Left lung (tissue), 10 donors: ENCODE data around the gene UNC80. TPM values are rescaled to one million over a fixed set of nuclear protein-coding genes. Genes with fewer than 3 reads are reported as not detected.
"Not testable (repeated sequence)": the region's sequence is repeated elsewhere in the genome, so short reads cannot be mapped to it uniquely, and the experiment has no call there.

Source experiments
- ATAC-seq: fragments of 200-7000 bp; cut with Tn5 transposase; one replicate; pipeline ENCODE4 v1.9.1; 2020; ENCODE audit warnings: moderate library complexity
- DNase-seq, 4 donors: peaks; one replicate each; pipeline ENCODE4 v3.0.0-alpha.2; 2013 to 2020
- H3K27ac ChIP-seq, 2 donors: fragments of 200-600 bp; sonication (generic) in 1 of 2; one replicate each; pipeline versions ENCODE4 v1.5.0 to v1.8.0; 2020 to 2021
- H3K27me3 ChIP-seq, 2 donors: fragments of 200-600 bp; sonication (generic) in 1 of 2; one replicate each; pipeline versions ENCODE4 v1.5.0 to v1.8.0; 2020 to 2021
- H3K36me3 ChIP-seq, 2 donors: fragments of 200-600 bp; sonication (generic) in 1 of 2; one replicate each; pipeline versions ENCODE4 v1.5.0 to v1.8.0; 2020 to 2021
- H3K4me1 ChIP-seq, 2 donors: fragments of 200-600 bp; one replicate each; pipeline ENCODE4 v1.8.0; 2021
- H3K4me3 ChIP-seq, 2 donors: fragments of 200-600 bp; sonication (generic) in 1 of 2; one replicate each; pipeline versions ENCODE4 v1.5.0 to v1.8.0; 2020 to 2021; ENCODE audit warnings: mild to moderate bottlenecking in 1 of 2
- H3K9me3 ChIP-seq, 2 donors: fragments of 200-600 bp; sonication (generic) in 1 of 2; one replicate each; pipeline versions ENCODE4 v1.5.0 to v1.8.0; 2020 to 2021
- CTCF ChIP-seq, 2 donors: fragments of 200-600 bp; sonication (generic) in 1 of 2; IDR thresholded peaks; one replicate each; pipeline versions ENCODE4 v1.5.0 to v1.8.0; 2021; ENCODE audit warnings: antibody characterized with exemption in 2 of 2
- intact Hi-C, 2 donors: fragments of 100-400 bp; cut with DNase I; formaldehyde crosslinking; loops; one replicate each; pipeline versions ENCODE4 v1.11.2 to v1.14.2; 2022
- polyA plus RNA-seq, 6 donors: library from polyadenylated mRNA; unstranded; fragments of 120-200 nt; gene quantifications; one replicate each; pipeline ENCODE4 v1.2.1, GENCODE V29; 2013; ENCODE audit not compliant: insufficient read length in 6 of 6
- total RNA-seq, 2 donors: library from RNA; stranded (reverse); fragmentation: NEBNext Ultra II Directional; extraction: Animal tissue kit (Norgen Biotek cat#: 25700); gene quantifications; one replicate each; pipeline ENCODE4 v1.2.1, GENCODE V29; 2021
- donor health status: DM: no; HTN: yes; CAD: no.
- donor health status: DM: no; HTN: no; CAD: no.

UNC80 gene
- total and polyA plus RNA-seq, 8 donors: 0.06 to 1.8 (median 1.3) TPM; not detected in 1

- H3K27me3 ChIP-seq: no peaks in the 10 kb centered on the region
Measured at GRCh38 chr2:209787416-209787815, 15.8 kb downstream of the UNC80 start.

GRCh38 chr2:209788925-209789324, 17.3 kb downstream of the UNC80 start:
- DNase-seq (no peak), ATAC-seq (no peak)
- H3K36me3 ChIP-seq: no peaks in the 10 kb centered on the region
- no peaks in the 10 kb centered on the region for H3K27me3 ChIP-seq
- H3K27ac ChIP-seq: no peak overlapping the region
- TF ChIP-seq CTCF (IDR thresholded peaks at IDR 0.05): no peak
- intact Hi-C loops: no loop called here
- H3K4me1 ChIP-seq: no peaks in the 10 kb centered on the region
- H3K4me3 ChIP-seq: no peak overlapping the region
- no peaks in the 10 kb centered on the region for H3K9me3 ChIP-seq

More at GRCh38 chr2:209787416-209787815, 15.8 kb downstream of the UNC80 start:
- Histone ChIP-seq H3K4me3 (no peak overlapping the region), H3K27ac (no peak overlapping the region), H3K36me3 (no peaks in the 10 kb centered on the region), H3K9me3 (no peaks in the 10 kb centered on the region), H3K4me1 (no peaks in the 10 kb centered on the region)
- no peak for TF ChIP-seq CTCF (IDR thresholded peaks at IDR 0.05)
- intact Hi-C loops: no loop called here
- DNase-seq (no peak), ATAC-seq (no peak)

- Histone ChIP-seq H3K27me3 (no peaks in the 10 kb centered on the region), H3K36me3 (no peaks in the 10 kb centered on the region), H3K9me3 (no peaks in the 10 kb centered on the region), H3K27ac (no peak overlapping the region), H3K4me3 (no peak overlapping the region), H3K4me1 (no peaks in the 10 kb centered on the region)
- TF ChIP-seq CTCF (IDR thresholded peaks at IDR 0.05): no peak
- intact Hi-C loops: no loop called here
- ATAC-seq (no peak), DNase-seq (no peak)
Measured at GRCh38 chr2:209790066-209790728, 18.6 kb downstream of the UNC80 start.

GRCh38 chr2:209791151-209791550, 19.5 kb downstream of the UNC80 start:
- no peaks in the 10 kb centered on the region for H3K4me1 ChIP-seq
- ATAC-seq (no peak), DNase-seq (no peak)
- TF ChIP-seq CTCF (IDR thresholded peaks at IDR 0.05): no peak
- H3K4me3 ChIP-seq: no peak overlapping the region
- no peak overlapping the region for H3K27ac ChIP-seq
- intact Hi-C loops: no loop called here
- no peaks in the 10 kb centered on the region for H3K9me3 ChIP-seq
- H3K36me3 ChIP-seq: no peaks in the 10 kb centered on the region
- H3K27me3 ChIP-seq: no peaks in the 10 kb centered on the region

GRCh38 chr2:209795425-209795824, 23.8 kb downstream of the UNC80 start:
- H3K4me1 ChIP-seq, H3K27ac ChIP-seq, H3K27me3 ChIP-seq, intact Hi-C loops, H3K4me3 ChIP-seq, DNase-seq, H3K9me3 ChIP-seq, ATAC-seq, H3K36me3 ChIP-seq: not testable (repeated sequence)

- intact Hi-C loops: no loop called here
- Histone ChIP-seq H3K36me3 (no peaks in the 10 kb centered on the region), H3K27ac (no peak overlapping the region), H3K9me3 (no peaks in the 10 kb centered on the region), H3K4me1 (no peaks in the 10 kb centered on the region), H3K27me3 (no peaks in the 10 kb centered on the region), H3K4me3 (no peak overlapping the region)
- ATAC-seq: no peak
- DNase-seq: no peak
- TF ChIP-seq CTCF (IDR thresholded peaks at IDR 0.05): no peak
Measured at GRCh38 chr2:209805351-209805750, 33.7 kb downstream of the UNC80 start.
